ENCODE measurements around the gene NR0B1. TPM values are rescaled to one million over a fixed set of nuclear protein-coding genes. Genes with fewer than 3 reads are reported as not detected.

Gene NR0B1
- total and polyA plus RNA-seq, 2 of the 4 experiments (the other 2 are of a cell fraction): not detected

DNA sequence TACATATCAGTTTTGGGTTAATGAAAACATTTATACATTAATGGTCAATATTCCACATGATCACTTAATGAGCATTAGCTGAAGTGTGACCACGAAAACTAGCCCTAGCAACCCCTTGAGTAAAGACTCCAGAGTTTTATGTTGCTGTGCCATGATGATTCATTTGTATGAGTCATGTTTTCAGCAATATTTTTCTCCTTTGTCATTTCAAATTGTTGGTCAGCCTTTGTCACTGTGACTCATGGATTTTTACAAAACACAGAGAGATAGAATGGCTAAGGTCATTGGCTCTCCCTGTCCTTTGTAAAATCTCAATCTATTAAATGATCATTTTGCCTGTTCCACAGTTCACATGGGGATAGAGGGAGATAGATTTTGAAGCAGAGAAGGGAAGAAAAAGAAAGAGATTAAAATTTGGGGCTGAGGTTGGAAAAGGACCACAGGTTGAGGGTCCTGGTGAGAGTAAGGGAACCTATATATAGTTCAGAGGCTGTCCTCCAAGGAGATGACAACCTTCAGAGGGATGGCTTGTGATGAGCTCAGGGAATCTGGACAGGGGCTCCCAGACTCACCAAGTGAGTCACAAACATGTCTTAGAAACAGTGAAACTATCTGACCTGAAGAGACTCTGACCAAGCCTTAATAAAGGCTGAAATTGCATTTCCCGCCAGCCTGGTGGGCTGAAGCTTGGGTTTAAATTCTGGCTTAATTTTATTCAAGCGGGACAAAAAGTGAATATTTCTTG is 25.6 kb downstream of the NR0B1 start:
- Histone ChIP-seq H3K9me1 (ENCODE audit: insufficient read depth, low read length) (no peaks in the 10 kb centered on the region; the same call in 1 of the 2 replicates), H4K91ac (ENCODE audit: insufficient read depth, low read depth, low read length) (peak overlapping the region; percentile 31; the same call in 1 of the 2 replicates), H2BK15ac (ENCODE audit: low read depth, low read length) (no peak overlapping the region), H3K27me3 (ENCODE audit: control insufficient read depth, insufficient read depth, low read length) (no peaks in the 10 kb centered on the region), H3K4me1 (ENCODE audit: control insufficient read depth, insufficient read depth, low read length) (peaks cover 4% of the 10 kb centered on the region; the same call in 1 of the 2 replicates), H3K79me1 (ENCODE audit: low read depth in 1 of 2, low read length in 2 of 2) (no peaks in the 10 kb centered on the region), H3K27ac (ENCODE audit: insufficient read depth, low read length) (peak overlapping the region; percentile 54), H3K36me3 (ENCODE audit: control insufficient read depth, insufficient read depth, low read length) (no peaks in the 10 kb centered on the region), H4K5ac (ENCODE audit: low read depth, low read length) (peak overlapping the region; percentile 91), H2AK5ac (ENCODE audit: low read depth, low read length) (no peak overlapping the region), H4K20me1 (ENCODE audit: insufficient read depth, low read length) (no peaks in the 10 kb centered on the region), H3K4me3 (ENCODE audit: insufficient read depth, low read depth, low read length) (no peak overlapping the region), H3K18ac (ENCODE audit: low read depth, low read length) (peak overlapping the region; percentile 98), H3K9ac (ENCODE audit: low read depth, low read length) (no peak overlapping the region), H3K23ac (ENCODE audit: low read depth, low read length) (peak overlapping the region; percentile 82), H3K14ac (replicated peaks; ENCODE audit: low read depth, low read length) (peak overlapping the region; percentile 44; the same call in 1 of the 2 replicates), H4K8ac (ENCODE audit: low read depth in 2 of 2, low read length in 2 of 2) (peak overlapping the region in 1 of 2 experiments; percentile 38; a peak in 1 of 4 replicates), H3K4me2 (ENCODE audit: low read depth, low read length) (peak overlapping the region; percentile 62; the same call in 1 of the 2 replicates), H2BK5ac (ENCODE audit: low read depth, low read length, poor library complexity, severe bottlenecking) (peak overlapping the region; percentile 97), H2BK20ac (ENCODE audit: low read depth, low read length) (peak overlapping the region; percentile 90), H2BK120ac (ENCODE audit: low read depth, low read length) (peak overlapping the region; percentile 90), H3K56ac (ENCODE audit: extremely low read depth, insufficient read depth, low read length) (peak overlapping the region; percentile 36; the same call in 1 of the 2 replicates), H3K9me3 (ENCODE audit: control insufficient read depth, insufficient read depth, low read length) (no peaks in the 10 kb centered on the region), H2AFZ (replicated peaks; ENCODE audit: low read length, poor library complexity) (no peak overlapping the region), H3K4ac (ENCODE audit: low read depth, low read length) (peak overlapping the region; percentile 74), H2AK9ac (replicated peaks; ENCODE audit: low read depth, low read length, poor library complexity) (no peak overlapping the region)
- no CpG with 5 or more reads among the region's 3 CpGs for WGBS, 2 experiments (ENCODE audit: extremely low coverage in 2 of 2, insufficient read length in 1 of 2)
- intact Hi-C loops (cut with micrococcal nuclease): no loop called here
- POLR2A ChIA-PET (ENCODE audit: unreplicated experiment): no interaction called here
- dilution Hi-C loops (cut with HindIII; ENCODE audit: low sequenced_read_pairs, unreplicated experiment): no loop called here
- CTCF ChIA-PET: no interaction called here
- DNase-seq (peak; percentile 93), ATAC-seq (ENCODE audit: low read depth) (peak; percentile 90)
- no TSS peak for BruUV-seq (replicated peaks)
- TF ChIP-seq CEBPB (IDR thresholded peaks at IDR 0.05; ENCODE audit: low read depth, low read length) (peak; percentile 11; the same call in 1 of the 2 replicates), FOS (IDR thresholded peaks at IDR 0.05; ENCODE audit: low read depth, low read length) (peak; percentile 99), RAD21 (IDR thresholded peaks at IDR 0.05; ENCODE audit: low read length) (no peak), RCOR1 (IDR thresholded peaks at IDR 0.05; ENCODE audit: insufficient replicate concordance, low read length) (no peak), NFE2L2 (IDR thresholded peaks at IDR 0.05; ENCODE audit: low read depth, low read length) (peak; percentile 95), BHLHE40 (IDR thresholded peaks at IDR 0.05; ENCODE audit: low read depth, low read length) (peak; percentile 43; the same call in 1 of the 2 replicates), POLR2A (IDR thresholded peaks at IDR 0.05; ENCODE audit: low read depth, low read length) (no peak), MAFK (IDR thresholded peaks at IDR 0.05; ENCODE audit: low read depth, low read length) (peak; percentile 50), ELK1 (IDR thresholded peaks at IDR 0.05; ENCODE audit: borderline replicate concordance, low read depth, low read length) (no peak)
- TF ChIP-seq, protein P1, sequence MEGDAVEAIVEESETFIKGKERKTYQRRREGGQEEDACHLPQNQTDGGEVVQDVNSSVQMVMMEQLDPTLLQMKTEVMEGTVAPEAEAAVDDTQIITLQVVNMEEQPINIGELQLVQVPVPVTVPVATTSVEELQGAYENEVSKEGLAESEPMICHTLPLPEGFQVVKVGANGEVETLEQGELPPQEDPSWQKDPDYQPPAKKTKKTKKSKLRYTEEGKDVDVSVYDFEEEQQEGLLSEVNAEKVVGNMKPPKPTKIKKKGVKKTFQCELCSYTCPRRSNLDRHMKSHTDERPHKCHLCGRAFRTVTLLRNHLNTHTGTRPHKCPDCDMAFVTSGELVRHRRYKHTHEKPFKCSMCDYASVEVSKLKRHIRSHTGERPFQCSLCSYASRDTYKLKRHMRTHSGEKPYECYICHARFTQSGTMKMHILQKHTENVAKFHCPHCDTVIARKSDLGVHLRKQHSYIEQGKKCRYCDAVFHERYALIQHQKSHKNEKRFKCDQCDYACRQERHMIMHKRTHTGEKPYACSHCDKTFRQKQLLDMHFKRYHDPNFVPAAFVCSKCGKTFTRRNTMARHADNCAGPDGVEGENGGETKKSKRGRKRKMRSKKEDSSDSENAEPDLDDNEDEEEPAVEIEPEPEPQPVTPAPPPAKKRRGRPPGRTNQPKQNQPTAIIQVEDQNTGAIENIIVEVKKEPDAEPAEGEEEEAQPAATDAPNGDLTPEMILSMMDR (conservative IDR thresholded peaks at IDR 0.05; ENCODE audit: low read depth, low read length): no peak
- TF ChIP-seq, protein P2, sequence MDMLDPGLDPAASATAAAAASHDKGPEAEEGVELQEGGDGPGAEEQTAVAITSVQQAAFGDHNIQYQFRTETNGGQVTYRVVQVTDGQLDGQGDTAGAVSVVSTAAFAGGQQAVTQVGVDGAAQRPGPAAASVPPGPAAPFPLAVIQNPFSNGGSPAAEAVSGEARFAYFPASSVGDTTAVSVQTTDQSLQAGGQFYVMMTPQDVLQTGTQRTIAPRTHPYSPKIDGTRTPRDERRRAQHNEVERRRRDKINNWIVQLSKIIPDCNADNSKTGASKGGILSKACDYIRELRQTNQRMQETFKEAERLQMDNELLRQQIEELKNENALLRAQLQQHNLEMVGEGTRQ (IDR thresholded peaks at IDR 0.05; ENCODE audit: low read depth, low read length): no peak
- in situ Hi-C loops (cut with MboI; ENCODE audit: low sequenced_read_pairs): no loop called here
